ENCODE results near the gene CDH4.

- TF ChIP-seq, protein P1, sequence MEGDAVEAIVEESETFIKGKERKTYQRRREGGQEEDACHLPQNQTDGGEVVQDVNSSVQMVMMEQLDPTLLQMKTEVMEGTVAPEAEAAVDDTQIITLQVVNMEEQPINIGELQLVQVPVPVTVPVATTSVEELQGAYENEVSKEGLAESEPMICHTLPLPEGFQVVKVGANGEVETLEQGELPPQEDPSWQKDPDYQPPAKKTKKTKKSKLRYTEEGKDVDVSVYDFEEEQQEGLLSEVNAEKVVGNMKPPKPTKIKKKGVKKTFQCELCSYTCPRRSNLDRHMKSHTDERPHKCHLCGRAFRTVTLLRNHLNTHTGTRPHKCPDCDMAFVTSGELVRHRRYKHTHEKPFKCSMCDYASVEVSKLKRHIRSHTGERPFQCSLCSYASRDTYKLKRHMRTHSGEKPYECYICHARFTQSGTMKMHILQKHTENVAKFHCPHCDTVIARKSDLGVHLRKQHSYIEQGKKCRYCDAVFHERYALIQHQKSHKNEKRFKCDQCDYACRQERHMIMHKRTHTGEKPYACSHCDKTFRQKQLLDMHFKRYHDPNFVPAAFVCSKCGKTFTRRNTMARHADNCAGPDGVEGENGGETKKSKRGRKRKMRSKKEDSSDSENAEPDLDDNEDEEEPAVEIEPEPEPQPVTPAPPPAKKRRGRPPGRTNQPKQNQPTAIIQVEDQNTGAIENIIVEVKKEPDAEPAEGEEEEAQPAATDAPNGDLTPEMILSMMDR (conservative IDR thresholded peaks at IDR 0.05), result no peak
- TF ChIP-seq ZFX (IDR thresholded peaks at IDR 0.05), result no peak
These were observed 264.5 kb downstream of the CDH4 start for GRCh38 chr20:61516346-61517208.

All from C4-2B (cell line).